M059J (cell line): ENCODE measurements around the gene TBC1D22A. TPM values are rescaled to one million over a fixed set of nuclear protein-coding genes. Genes with fewer than 3 reads are reported as not detected.
"Not testable (repeated sequence)": the region's sequence is repeated elsewhere in the genome, so short reads cannot be mapped to it uniquely, and the experiment has no call there.

Experiments used
- DNase-seq: peaks from one replicate; pipeline ENCODE4 v3.0.0-alpha.2; 2012; ENCODE audit warnings: low read depth
- total RNA-seq: library from RNA; depleted of rRNA; stranded (reverse); fragments of >200 nt; shearing (Covaris generic); gene quantifications from 2 replicates; pipeline ENCODE4 v1.2.3, GENCODE V29; 2014

The TBC1D22A gene
- total RNA-seq, 1 experiment from 2014 or later: 7.3 TPM

DNA sequence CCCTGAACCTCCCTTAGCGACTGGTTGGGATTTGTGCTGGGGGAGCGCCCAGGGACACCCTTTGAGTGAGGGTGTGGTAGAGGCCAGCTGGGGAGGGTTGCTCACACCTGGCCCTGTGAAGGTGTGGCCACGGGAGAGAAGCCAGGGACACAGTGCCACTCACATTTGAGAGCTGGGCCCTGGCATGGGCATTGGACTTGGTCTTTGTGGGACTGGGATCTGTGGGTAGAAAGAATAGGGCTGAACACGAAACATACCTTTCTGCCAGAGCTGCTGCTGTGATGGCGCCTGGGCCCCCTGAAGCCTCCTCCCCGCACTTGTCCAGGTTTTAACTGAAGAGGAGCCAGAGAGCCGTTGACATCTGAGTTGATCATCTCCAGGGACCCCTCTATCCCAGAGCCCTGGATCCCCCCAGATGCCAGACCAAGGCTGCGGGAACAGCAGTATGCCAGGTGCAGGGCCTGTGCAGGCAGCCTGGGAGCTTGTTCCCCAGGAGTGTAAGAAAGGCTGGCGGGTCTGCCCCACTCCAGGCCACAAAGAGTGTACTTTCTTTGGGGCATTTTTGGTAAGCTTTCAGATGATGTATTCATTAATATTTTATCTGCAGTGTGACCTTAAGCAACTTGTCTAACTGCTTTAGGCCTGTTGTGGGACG, 284.1 kb downstream of the TBC1D22A start:
- no peak for DNase-seq

DNA sequence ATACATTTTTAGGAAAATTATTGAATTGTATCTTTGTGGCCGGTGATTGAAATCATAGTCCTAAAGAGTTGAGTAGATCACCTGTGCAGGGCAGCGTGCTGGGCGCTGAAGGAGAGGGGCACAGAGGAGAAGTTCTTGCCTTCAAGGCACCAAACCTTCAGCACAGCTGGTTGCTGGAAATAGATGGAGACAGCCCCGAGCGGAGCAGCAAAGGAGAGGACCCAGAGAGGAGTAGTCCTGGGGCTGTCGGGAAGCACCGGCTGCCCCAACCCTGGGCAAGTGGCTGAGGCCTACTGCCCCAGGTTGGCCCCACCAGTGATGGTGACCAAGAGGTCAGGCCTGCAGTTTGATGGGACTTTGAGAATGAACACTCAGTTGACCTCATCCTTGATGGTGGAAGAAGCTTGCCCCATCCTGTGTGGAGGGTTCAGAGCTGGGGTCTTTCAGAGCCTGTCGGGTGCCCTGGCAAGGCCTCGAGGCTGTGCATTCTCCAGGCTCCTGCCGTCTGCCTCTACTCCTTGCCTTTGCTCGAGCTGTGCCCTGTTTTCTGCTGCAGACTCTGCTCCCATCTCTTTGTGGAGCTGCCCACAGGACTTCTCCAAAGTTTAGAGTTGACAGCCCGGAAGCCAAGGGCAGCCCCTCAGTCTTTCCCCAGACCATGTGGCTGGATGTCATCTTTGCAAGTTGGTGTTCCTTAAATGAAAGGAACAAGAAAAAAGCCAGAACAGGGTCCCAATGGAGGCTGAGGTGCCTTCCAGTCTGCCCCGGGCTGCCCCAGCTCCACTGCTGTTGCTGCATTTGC, 285.1 kb downstream of the TBC1D22A start:
- DNase-seq: no peak

DNA sequence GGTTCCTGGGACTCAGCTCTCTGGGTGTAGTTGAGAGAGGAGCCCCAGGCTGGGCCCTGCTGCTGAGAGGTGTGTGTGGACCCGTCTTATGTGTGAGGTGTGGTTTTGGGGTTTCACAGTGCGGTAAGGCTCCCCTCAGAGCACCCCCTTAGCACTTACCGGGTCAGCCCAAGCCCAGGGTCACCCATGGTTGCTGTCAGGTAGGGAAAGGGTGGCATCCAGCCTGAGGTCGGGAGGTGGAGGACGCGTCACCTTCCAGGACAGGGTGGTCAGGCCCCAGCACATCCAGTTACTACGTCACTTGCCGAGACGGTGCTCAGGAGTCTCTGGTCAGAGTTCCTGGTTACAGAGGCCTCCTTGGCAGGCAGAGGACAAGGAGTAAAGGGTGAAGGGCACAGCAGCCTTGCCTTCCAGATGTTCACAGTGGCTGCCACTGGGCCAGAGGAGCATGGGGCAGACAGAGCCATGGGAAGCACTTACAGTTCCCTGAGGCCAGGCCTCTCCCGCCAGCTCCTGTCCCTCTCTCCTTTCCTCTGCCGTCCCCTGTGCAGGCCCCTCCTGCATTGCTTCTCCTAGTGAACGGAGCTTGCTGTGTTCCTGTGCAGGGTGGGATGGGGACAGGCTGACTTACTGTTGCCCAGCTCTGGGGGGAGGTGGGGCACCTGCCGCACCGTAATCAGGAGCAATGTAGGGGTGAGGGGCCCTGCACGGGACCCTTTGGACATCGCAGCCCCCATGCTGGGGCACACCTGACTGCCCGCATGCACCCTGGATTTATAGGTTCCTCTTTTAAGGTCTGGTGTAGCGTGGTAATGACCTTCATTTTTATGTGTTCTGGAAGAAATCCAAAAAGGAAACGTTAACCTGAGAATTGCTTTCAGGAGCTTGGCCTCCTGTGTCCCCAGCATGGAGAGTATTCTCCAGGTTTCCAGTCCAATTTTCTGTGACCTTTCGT, 285.9 kb downstream of the TBC1D22A start:
- DNase-seq: no peak

DNA sequence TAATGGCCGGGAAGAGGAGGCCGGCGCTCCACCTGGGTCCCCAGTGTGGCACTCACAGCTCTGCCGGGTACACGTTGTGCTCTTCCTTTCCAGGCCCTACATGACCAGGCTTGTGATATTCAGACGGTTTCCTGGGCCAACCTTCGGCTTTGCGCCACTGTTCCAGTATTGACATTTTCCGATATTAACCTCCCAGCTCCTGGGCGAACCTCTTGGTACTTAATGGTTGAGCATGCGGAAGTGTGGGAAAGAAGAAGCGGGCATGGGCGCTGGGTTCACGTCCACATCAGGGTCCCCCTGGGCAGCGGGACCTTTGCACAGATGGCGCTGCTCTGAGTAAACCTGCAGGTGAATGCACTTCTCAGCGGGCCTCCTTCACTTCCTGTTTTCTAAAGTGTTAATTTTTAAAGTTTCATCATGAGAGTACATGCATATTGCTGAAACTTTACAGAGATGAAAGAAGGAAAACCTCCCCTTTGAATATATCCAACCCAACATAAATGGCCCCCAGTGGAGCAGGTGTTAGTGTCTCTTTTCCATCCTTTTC, 286.7 kb downstream of the TBC1D22A start:
- no peak for DNase-seq

DNA sequence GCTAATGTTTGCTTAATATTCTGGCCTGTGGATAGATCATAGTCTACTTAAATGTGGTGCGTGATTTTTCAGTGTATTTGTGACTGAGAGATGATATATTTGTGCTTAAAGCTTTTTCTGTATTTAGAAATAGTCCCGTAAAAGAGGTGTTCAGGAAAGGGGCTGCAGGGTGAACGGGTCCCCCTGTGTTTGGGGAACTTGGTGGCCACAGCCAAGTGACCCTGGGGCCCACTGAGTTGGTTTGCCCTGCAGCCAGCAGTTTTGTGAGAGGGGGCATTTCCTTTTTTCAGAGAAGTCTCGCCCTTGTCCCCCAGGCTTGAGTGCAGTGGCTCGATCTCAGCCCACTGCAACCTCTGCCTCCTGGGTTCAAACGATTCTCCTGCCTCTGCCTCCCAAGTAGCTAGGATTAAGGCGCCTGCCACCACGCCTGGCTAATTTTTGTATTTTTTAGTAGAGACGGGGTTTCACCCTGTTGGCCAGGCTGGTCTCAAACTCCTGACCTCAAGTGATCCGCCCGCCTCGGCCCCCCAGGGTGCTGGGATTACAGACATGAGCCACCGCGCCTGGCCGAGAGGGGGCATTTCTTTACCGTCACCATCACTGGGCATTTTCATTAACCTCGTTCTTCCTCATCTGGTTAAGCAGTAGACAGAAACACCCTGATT, 287.4 kb downstream of the TBC1D22A start:
- not testable (repeated sequence) for DNase-seq

DNA sequence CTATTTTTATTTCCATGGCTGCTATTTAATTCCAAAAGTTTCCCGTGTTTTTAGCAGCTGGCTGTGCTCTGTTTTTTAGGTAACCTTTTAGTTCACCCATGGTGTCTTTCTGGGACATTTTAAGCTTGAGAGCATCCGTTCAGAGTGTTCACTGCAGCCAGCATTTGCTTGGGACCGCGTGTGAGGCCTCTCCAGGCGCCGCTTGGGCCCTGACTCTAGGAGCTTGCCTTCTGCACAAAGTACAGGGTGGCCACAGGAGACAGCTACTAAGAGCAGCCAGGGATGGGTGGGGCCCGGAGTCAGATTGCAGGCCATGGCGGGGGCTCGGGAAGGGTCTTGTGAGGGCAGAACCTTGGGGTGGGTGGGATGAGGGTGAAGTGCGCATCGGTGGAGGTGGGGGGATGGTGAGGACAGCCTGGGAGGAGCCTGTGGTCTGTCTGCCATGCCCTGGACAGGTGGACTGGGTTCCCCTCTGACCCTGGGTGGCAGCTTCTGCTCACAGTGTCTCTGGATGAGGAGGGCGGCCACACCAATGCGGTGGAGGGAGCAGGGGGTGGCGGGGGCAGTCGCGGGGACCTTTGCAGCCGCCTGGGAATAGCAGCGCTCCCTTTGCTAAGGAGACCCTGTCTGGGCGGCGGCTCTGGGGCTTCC, 288.1 kb downstream of the TBC1D22A start:
- no peak for DNase-seq

DNA sequence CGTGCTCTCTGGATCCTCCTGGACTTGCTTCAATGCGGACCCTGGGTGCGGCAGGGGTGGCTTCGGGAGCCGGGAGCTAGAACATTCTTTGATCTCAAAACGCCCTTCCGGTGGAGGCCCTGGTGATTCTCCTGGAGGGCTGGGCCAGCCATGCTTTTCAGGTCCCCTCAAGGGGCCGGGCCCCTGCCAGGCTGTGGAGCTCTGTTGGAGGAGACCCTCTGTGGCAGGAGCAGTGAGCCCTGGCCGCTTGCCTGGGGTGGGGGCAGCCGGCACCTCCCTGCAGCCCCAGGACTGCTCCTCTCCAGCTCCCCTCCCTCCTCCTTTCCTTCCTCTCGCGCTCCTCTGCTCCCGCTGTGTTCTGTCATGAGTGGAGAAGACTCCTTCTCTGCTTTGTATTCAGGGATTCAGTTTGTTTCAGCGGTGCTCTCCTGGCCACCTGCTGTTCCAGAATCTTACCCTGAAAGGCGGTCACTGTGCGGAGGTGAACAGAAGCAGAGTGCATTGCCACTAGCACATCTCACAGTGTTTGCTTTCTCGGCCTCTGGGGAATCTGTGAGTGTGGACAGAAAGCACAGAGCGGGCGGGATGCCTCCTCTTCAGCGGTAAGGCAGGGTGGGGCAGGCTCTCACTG, 289.1 kb downstream of the TBC1D22A start:
- no peak for DNase-seq

DNA sequence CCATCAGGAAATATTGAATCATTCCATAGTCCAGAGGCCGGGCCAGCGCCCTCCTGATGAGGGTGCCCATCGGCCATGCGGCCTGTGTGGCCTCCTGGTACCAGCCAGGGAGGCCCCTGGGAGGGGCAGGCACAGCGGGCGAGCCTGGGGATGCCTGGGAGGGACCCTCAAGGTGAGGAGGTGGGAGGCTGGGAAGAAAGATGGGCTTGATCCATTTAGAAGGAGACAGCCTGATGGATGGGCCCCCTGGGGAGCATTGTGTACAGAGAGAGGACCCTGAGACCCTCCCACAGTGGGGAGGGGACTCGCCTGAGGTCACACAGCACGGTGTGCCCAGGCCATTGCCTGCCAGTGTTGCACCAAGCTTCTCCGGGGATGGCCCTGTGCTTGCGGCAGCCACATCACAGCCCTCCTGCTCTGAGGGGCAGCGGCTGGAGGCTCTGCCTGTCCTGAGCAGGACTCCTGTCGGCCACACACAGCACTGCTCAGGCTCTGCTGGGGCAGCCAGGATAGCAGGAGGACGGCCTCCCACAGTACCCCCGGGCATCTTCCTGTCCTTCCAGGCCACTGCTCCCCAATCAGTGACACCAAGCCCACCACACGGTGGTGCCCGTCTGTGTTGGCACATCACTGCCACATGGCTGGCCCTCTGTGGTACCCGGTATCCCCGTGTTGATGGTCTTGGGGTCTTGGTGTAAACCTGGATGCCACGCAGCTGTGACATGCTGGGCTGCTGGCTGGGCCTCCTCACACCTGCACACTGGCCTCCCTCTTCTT, 290.0 kb downstream of the TBC1D22A start:
- no peak for DNase-seq

DNA sequence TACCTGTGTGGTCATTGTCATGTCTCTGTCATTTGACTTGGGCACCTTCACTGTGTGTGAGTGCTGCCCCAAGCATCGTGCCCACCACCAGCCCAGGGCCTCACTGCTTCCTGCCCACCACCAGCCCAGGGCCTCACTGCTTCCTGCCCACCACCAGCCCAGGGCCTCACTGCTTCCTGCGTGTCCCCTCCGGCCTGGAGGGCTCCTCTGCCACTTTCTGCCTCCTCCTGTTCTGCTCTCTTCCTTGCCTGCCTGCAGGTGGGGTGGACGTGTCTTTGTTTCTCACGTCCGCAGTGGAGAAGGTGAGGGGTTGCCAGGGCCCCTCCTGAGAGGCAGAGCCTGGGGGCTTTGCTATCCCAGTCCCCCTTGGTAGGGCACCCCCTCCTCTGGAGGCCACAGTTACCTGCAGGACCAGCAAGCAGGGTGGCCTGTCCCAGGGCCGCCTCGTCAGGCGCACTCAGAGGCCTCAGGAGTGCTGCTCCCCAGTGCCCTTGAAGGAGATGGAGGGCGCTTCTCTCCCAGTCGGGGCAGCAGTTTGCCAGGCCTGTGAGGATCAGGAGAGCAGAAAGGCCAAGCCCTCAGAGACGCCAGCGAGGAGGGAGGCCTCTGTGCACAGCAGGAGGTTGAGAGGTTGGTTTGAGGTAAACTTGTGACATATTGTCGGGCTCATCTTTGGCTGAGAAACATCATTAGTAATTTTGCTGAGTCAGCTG, 290.7 kb downstream of the TBC1D22A start:
- DNase-seq: no peak

DNA sequence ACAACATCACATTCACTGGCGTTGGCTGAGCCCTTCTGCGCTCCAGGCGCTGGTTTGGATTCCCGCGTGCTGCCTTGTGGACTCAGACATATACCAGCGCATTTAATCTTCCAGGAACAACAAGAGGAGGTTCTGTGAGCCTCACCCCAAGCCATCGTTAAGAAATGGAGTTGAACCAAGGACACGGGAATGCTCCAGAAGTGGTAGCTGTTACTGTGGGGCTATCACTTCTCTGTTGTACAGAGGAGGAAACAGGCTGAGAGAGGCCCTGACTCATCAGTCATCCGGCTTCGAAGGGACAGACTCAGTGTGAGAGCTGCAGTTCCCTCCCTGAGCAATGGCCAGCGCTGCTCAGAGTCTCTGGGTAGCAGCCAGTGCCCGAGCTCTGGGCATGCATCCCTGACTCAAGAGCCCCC, 291.3 kb downstream of the TBC1D22A start:
- peak; percentile 11 for DNase-seq

DNA sequence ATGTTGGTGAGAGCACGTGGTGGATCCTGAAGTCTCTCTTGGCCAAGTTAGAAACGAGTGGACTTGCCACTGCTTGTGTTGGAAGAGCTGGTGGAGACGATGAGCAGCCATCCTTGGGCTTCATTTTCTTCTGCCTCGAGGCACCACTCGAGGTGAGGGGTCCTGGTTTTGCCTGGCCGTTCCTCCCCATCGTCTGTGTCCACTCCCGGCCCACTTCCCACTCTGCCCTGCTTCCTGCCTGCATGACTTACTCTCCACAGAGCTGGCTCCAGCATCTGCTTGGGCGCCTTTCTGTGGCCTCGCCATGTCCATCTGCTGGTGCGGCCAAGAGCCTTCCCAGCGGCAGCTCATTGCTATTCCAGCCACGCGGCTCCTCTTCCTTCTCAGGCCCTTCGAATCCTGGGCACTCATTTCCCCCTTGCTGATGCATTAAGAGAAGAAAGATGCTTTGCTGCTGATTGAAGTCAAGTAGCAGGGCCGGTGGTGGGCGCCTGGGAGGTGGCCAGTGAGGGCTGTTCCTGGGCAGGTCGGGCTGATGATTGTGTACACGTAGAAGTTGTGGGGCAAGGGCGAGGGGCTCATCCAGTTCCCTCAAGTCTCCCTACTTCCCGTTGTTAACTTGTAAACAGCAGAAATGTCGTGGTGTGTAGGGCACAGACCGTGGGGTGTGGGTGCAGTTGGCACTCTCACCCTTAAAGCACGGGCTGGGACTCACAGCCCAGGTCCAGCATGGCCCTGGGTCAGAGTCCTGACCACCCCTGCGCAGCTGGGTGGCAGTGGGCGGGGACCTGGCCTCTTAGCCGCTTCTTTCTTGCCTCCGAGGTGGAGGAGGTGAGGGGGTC, 292.0 kb downstream of the TBC1D22A start:
- DNase-seq: no peak

DNA sequence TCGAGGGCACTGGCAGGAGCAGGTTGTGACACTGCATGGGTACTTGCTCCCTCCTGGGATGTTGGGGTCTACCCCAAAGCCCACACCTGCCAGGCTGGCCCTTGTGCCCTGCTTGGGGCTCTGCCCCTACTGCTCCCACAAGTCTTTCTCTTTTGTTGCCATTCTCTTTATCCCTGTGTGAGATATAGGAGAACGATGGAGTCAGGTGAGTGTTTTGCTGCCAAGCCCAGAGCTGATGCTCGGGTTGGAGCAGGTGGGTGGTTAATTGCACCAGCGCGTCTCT, 292.6 kb downstream of the TBC1D22A start:
- DNase-seq: no peak

DNA sequence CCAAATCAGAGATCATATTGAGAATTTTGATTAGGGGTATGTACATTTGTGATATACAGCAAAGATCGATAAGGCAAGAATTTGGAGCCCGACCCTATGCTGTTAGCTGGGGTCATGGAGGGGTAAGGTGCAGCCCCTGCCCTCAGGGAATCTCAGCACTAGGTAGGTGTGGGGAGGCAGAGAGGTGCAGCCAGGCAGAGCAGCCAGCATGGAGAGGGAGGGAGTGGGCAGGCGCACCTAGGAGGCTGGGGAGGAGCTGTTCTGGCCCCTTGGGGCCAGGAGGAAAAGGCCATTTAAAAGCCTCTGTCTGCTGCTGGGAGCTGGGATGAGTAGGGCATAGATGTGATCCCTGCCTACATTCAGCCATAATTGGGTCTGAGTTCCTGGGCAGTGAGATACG, 293.0 kb downstream of the TBC1D22A start:
- DNase-seq: no peak

DNA sequence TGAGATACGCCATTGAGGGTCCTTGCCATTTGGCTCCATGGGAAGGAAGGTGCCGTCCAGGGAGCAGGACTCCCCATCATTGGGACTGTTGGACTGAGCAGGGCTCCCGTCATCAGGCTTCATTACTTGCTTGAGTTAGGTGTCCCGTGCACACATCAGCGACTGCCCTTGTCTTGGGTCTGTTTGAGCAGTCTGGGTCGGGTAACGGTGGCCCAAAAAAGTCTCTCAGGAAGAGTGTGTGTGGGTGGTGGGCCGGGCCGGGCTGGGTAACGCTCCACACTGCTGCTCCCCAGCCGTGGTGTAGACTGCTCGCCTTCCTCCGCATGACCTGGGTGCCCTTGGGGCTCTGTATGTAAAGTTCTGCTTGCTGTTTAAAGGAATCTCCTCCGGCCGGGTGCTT, 293.5 kb downstream of the TBC1D22A start:
- no peak for DNase-seq

DNA sequence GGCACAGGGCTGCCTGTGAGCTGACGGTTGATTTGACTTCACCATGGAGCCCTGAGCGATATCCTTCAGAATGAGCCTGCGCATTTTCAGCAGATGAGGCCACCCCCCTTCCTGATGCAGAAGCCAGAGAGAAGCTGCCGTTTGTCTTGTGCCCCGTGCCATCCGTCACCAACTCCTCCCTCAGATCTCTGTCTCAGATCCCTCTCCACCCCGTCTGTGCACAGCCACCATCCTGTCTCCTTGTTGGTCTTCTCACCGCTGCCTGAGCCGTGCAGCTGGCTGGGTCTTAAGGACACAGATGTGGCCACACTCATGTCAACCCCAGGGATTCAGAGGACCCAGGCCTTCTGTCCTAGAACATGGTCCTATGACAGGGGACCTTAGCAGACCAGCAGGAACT, 293.9 kb downstream of the TBC1D22A start:
- DNase-seq: no peak

DNA sequence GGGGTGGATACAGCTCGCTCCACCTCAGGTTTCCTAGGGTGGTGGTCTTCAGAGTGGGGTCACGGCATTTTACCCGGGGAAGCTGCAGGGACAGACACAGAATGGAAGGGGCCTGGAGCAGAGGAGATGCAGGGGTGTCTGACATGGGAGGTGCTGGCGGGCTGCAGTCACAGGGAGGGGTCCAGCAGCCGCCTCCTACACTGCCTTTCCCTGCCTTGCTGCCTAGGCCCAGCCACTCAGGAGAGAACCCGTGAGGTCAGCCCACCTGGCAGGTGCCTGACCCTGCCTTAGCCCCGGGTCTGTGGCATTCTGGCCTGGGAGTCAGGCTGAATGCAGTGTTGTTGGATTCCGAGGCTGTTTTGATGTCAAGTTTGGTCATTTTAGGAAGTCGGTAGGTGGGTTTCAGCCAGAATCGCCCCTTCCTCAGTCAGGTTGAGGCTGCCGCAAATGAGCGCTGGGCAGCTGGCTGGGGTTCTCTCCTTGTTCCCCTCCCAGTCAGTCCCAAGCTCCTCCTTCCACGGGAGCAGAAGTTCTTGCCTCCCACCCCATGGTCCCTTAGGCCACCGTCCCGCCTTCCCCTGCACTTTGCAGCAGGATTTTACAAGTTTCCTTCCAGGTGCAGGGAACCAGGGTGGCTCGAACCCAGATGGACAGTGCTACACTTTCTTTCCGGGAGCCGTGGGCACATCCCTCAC, 294.5 kb downstream of the TBC1D22A start:
- no peak for DNase-seq

DNA sequence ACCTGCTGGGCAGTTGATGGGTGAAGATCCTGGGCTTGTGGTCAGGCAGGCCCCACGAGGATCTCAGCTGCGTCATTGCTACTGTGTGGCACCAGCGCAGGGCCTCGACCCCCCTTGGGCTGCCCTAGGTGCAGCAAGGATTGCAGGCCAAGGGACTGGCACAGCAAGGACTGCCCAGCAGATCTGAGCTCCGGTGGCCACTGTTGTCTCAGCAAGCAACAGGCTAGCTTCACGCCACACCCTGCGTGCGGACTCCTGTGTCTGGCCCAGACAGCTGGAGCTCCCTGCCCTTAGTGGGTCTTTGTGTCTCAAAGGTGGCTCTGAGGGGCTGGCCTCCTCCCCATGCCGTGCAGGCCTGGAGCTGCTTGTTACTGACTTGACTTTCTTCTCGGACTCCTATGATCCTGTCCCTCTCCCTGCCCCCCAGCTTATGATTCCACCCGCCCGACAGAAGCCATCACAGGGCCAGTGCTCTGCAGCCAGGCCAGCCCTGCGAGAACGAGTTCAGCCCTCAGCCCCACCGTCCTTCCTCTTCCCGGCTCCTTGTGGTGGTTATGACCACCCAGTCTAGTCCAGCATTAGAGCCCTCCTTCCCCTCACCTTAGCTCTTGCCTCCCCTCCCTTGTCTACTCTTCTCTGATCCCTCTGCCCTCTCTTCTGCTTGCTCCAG, 295.6 kb downstream of the TBC1D22A start:
- DNase-seq: no peak
